ENCODE data around the gene PSMD12.
A peak's percentile ranks its signal among the peaks of the same experiment; 100 is the strongest.
"Not testable (repeated sequence)": the region's sequence is repeated elsewhere in the genome, so short reads cannot be mapped to it uniquely, and the experiment has no call there.

PSMD12 gene

DNA sequence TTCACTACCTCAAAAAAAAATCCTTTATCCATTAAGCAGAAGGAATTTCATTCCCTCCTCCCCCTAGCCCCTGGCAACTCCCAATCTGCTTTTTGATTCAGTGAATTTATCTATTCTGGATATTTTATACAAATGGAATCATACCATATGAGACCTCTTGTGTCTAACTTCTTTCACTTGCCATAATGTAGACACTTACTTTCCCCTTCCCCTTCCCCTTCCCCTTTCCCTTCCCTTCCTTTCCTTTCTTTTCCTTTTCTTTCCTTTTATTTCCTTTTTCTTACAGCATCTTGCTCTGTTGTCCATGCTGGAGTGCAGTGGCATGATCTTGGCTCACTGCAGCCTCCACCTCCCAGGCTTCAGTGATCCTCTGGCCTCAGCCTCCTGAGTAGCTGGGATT is 50.5 kb downstream of the PSMD12 start:
- no peak for DNase-seq (ENCODE audit: low read depth in 2 of 3, low spot score in 1 of 3)

DNA sequence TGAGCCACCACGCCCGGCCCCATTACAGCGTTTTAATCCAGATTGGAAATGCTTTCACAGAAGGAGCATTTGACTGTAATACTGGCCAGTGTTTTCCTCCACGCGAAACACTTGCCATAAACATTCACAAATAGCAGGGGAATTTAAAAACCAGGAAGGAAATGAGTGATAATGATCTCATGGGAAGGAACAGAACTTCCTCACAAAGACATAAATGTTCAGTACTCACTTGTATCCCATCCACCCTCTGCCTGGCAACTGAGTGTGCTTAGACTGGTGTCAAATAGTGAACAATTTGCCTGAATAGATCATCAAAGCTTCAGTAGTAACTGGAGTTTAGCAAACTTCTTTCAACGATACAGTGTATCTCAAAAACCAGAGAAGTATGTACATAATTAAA is 54.1 kb downstream of the PSMD12 start:
- no peak for DNase-seq (ENCODE audit: low read depth in 2 of 3, low spot score in 1 of 3)

DNA sequence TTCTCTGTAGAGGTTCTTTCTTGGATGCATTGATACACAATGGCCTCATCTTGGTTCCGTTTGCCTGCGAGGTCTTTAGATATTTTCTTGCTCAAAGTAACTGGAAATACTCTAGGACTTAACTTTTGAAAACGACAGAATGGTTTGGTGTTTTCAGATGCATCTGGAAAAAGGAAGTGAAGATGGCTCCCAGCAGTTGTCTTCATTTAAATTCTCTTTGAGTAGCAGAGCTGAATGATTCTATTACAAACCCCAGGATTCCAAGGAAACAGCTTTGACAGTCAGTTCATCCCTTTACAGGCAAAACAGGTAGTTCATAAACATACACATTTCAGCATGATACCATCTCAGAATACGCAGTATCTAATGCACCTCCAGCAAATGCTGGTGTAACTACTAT is 54.8 kb downstream of the PSMD12 start:
- no peak for DNase-seq (ENCODE audit: low read depth in 2 of 3, low spot score in 1 of 3)

DNA sequence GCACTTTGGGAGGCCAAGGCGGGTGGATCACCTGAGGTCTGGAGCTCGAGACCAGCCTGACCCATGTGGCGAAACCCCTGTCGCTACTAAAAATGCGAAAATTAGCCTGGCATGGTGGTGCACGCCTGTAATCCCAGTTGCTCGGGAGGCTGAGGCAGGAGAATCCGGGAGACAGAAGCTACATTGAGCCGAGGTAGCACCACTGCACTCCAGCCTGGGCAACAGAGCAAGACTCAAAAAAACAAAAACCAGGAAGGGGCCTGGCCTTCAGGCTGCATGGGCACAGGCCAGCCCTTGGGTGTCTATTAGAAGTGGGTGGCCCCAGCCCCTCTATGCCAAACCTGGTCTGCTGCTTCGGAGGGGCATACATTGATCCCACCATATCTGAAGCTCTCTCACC is 56.0 kb downstream of the PSMD12 start:
- no peak for DNase-seq (ENCODE audit: low read depth in 2 of 3, low spot score in 1 of 3)

DNA sequence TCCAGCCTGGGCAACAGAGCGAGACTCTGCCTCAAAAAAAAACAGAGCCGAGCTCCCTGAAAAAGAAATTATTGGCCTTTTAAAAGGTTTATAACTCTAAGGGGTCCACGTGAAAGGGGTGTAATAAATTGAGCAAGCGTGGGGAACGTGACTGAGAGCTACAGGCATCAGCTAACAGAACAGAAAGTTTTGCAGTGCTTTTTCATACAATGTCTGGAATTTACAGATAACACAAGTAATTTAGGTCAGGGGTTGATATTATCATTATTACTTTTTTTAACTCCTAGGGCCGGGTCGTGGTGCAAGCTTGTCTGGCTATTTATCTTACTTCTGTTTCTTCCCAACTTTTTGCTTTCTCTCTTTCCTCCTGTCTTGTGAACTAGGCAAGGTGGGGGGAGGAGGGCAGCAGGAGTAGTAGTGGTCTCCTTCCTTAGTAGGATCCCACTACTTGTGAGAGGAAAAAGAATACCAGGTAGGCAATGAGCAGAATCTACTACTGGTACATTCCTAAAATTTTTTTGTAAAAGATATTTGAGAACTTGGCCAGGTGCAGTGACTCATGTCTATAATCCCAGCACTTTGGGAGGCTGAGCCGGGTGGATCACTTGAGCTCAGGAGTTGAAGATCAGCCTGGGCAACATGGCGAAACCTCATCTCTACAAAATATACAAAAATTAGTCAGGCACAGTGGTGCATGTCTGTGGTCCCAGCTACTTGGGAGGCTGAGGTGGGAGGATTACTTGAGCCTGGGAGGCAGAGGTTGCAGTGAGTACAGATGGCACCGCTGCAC is 60.7 kb downstream of the PSMD12 start:
- not testable (repeated sequence) for DNase-seq (ENCODE audit: low read depth in 2 of 3, low spot score in 1 of 3)

DNA sequence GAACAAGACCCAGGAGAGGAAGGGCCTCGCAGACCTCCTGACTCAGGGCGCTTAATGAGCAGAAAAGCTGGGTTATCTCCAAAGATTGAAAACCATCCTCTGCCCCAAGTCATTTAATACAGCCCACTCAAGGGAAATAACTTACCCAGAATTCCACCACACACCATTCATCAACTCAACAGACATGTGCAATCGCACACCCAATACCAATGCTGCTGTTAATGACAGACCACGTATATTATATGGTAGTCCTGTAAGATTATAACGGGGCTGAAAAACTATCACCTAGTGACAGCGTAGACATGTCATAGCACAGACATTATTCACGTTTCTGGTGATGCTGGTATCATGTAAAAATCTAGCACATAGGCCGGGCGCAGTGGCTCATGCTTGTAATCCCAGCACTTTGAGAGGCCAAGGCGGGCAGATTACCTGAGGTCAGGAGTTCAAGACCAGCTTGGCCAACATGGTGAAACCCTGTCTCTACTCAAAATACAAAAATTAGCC is 68.9 kb downstream of the PSMD12 start:
- DNase-seq (ENCODE audit: low read depth in 2 of 3, low spot score in 1 of 3), result no peak

DNA sequence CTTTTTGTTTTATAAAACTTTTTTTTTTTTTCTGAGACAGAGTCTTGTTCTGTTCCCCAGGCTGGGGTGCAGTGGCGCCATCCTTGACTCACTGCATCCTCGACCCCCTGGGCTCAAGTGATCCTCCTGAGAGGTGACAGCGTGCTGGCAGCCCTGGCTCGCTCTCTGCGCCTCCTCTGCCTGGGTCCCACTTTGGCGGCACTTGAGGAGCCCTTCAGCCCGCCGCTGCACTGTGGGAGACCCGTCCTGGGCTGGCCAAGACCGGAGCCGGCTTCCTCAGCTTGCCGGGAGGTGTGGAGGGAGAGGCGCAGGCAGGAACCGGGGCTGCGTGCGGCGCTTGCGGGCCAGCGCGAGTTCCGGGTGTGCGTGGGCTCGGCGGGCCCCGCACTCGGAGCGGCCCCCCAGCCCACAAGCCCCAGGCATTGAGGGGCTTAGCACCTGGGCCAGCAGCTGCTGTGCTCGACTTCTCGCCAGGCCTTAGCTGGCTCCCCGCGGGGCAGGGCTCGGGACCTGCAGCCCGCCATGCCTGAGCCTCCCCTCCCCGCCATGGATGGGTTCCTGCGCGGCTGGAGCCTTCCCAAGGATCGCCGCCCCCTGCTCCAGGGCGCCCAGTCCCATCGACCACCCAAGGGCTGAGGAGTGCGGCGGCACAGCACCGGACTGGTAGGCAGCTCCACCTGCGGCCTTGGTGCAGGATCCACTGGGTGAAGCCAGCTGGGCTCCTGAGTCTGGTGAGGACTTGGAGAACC is 71.8 kb downstream of the PSMD12 start:
- no peak for DNase-seq (ENCODE audit: low read depth in 2 of 3, low spot score in 1 of 3)

DNA sequence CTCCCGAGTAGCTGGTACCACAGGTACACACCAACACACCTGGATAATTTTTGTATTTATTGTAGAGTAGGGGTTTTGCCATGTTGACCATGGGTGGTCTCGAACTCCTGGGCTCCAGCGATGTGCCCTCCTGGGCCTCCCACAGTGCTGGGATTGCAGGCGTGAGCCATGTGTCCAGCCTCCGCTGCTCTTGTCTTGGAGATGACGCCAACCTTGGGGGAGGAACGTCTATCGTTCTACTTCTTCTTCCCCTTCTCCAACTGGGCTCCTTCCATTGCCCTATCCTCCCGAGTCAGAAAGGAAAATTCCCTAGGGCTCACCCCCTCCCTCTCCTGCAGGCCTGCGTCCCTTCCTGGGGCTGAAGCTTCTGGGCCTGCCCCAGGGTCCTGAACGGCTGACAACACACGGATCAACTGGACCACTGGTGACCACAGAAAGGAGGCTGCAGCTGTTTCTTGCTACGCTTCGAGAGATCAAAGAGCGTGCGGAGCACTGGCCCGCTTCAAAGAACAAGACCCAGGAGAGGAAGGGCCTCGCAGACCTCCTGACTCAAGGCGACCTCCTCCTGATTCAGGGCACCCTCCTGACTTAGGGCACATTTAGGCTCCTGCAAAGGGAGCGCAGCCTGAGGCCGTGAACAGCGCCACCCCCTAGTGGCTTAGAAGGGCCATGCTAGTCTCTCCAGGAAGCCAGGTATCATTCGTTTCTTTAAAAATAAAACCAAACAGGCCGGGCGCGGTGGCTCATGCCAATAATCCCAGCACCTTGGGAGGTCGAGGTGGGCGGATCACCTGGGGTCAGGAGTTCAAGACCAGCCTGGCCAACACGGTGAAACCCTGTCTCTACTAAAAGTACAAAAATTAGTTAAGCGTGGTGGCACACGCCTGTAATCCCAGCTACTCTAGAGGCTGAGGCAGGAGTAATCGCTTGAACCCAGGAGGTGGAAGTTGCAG is 72.8 kb downstream of the PSMD12 start:
- peak; percentile 46 to 54 (median 47) for DNase-seq (ENCODE audit: low read depth in 2 of 3, low spot score in 1 of 3)

DNA sequence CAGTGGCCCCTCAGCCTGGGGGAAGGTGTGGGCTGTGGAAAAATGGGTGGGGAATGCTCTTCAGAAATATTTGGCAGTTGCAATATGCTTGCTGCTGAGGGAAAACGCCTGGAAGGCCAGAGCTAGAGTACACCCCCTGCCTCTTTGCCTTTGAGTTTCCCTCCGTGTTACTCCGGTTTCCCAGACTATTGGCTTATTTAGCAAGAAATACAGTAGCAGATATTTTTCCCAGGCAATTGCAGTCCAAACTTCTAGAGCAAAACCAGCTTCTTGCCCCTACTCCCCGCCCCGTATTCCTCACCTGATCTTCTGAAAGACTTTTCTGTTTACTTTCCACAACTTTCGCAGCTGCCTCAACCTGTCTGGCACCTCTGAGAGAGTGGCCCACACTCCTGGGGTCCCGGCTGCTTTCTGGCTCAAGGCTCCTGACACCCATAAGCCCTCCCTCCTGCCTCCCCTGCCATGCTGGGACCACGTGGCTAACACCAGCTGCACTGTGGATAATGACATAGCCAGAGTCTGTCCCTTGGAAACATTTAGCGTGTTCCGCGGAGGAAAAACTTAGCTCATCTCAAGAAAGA is 75.6 kb downstream of the PSMD12 start:
- DNase-seq (ENCODE audit: low read depth in 2 of 3, low spot score in 1 of 3), result no peak

DNA sequence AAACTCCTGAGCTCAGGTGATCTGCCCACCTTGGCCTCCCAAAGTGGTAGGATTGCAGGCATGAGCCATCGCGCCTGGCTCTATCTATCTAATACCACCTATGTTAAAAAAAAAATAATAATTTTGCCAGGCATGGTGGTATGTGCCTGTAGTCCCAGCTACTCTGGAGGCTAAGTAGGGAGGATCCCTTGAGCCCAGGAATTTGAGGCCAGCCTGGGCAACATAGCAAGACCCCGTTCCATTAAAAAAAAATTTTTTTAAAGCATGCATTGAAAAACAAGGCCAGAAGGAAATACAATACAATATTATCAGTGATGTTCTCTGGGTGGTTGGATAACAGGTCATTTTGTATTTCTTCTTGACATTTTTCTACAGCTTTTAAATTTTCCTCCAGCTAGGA is 76.1 kb downstream of the PSMD12 start:
- no peak for DNase-seq (ENCODE audit: low read depth in 2 of 3, low spot score in 1 of 3)

DNA sequence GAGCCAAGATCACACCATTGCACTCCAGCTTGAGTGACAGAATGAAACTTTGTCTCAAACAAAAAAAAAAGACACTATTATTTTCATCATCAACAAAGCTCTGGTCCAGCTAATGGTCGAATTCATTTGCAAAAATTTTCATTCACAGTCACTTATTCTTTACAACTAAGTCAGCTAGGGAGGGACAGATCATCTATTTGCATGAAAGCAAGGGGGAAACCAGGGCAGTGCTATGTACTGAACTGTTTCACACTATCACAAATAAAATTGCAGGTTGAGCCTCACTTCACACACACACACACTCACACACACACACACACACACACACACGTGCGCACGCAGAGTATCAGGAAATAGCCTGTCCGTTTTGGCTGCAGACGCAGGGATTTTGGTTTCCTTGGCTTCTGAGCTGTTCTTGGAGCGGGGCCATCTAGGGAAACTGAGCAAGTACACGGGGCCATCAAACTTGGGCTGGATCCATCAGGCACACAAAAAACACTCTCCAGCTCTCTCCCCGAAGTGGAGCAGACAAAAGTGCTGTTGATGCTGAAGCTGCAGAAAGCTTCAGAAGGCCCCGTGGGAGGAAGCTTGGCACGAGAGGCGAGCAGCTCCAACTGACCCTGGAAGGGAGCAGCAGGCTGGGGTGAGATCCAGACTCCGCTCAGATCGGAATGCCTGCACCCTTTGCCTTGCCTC is 77.0 kb downstream of the PSMD12 start:
- no peak for DNase-seq (ENCODE audit: low read depth in 2 of 3, low spot score in 1 of 3)

Measured in stimulated activated CD4-positive, alpha-beta T cell treated with anti-CD3 and anti-CD28 coated beads, Interleukin-12 subunit alpha, Interleukin-12 subunit beta, amount 100 ng/mL, for 48 hours (primary cell).